Activated CD4-positive, alpha-beta T cell treated with anti-CD3 and anti-CD28 coated beads, Interleukin-2, amount 50 U/mL, for 48 hours (primary cell): ENCODE data around the gene CHST12.
A peak's percentile ranks its signal among the peaks of the same experiment; 100 is the strongest.
"Not testable (repeated sequence)": the region's sequence is repeated elsewhere in the genome, so short reads cannot be mapped to it uniquely, and the experiment has no call there.

Source experiments
- DNase-seq, 2 experiments: peaks; one replicate each; pipeline ENCODE4 v3.0.0-alpha.2; 2020

Gene CHST12

DNA sequence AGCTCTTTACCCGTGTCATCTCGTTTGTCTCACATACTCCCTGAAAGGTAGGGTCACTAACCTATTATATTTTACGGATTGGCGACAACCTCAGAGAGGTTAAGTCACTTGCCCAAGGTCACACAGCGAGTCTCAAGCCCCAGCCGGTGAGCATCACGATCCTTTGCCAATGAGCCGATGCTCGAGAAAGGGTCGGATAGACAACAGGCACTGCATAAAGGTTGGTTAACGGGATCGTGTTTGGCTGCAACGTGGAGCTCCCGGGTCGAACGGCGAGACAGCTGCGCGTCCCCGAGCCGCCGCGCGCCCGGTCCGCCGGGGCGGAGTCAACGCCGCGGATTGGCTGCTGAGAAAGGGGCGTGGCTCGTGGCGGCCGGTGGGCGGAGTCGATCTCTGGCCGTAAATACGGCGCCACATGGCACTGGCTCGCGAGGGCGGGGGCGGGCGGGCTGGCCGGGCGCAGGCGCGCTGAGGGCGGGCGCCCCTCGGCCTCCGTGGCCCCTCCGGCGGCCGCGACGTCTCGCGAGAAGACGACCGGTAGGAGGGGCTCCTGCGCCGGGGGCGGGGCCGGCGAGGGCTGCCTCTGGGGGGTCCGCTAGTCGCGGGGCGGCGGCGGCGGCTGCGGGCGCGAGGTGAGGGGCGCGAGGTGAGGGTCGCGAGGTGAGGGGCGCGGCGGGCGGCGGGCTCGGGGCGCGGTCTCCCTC is at the start of gene CHST12:
CHST12 (plus strand) TSS at position 598 of the 704 bp plus-strand sequence. CDS start 29,029 bp downstream, outside the sequence.
- DNase-seq, result peak; percentile 92 to 94

DNA sequence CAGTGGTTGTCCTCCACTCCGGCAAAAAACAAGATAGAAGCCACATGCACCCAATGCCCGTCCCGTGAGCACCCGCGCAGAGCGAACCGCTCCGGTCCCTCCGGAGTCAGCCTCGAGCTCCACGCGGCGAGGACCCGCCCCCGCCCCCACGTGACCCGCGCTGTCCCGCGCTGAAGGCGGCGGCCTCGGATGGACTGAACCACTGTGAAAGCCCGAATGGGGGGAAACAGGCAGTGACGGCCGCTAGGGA is 49.5 kb upstream of the CHST12 start:
- DNase-seq, result peak; percentile 90 to 91

DNA sequence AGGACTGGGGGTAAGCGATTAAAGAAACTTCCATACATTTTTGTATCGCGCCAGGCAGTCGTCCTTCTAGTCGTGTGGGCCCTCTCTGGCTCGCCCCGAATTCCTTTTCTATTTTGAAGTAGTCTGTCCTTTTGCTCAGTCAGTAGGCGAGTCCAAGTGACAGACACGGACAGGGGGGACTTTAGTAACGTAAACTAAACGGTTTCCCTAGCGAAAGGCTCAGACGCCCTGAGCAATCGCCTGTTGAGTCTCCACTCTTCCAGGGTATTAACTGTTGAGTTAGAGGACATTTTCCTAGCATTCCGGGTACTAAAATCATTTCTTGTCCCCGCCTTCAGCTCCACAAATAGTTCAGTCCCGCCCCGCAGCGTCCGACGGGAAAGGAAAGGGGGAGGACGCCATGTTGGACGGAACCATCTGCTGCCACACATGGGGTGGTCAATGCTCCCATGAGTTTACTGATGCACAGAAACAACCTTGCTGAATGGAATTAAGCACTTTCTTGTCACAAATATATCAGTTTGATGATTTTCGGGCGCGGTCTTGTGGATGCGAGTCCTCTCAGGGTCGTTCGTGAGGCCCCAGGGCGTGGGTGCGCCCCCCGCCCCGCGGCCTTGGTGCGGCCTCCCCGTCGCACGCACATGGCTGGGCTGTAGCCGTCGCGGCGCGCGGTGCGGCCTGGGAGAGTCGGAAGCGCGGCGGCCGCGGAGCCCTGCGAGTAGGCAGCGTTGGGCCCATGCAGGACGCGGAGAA is 49.0 kb upstream of the CHST12 start, which contains the start of gene EIF3B:
EIF3B (plus strand) TSS at position 642 of the 753 bp plus-strand sequence; CDS start at position 737, 95 bp downstream.
- peak; percentile 88 to 90 for DNase-seq

DNA sequence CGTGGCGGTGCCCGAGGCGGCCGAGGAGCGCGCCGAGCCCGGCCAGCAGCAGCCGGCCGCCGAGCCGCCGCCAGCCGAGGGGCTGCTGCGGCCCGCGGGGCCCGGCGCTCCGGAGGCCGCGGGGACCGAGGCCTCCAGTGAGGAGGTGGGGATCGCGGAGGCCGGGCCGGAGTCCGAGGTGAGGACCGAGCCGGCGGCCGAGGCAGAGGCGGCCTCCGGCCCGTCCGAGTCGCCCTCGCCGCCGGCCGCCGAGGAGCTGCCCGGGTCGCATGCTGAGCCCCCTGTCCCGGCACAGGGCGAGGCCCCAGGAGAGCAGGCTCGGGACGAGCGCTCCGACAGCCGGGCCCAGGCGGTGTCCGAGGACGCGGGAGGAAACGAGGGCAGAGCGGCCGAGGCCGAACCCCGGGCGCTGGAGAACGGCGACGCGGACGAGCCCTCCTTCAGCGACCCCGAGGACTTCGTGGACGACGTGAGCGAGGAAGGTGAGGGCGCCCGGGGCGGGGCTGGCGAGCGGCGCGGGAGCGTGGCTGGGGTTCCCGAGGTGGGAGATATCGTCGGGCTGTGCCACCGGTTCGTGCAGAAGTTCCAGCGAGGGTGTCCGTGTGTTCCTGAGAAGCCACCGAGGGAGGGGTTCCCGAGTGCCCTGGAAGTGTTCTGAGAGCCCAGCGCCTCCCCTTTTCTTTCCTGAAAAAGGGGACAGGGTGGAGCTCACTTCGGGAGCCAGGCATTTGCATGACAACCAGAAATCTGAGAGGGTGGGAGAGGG is 48.3 kb upstream of the CHST12 start:
- DNase-seq, result peak; percentile 26 to 32

DNA sequence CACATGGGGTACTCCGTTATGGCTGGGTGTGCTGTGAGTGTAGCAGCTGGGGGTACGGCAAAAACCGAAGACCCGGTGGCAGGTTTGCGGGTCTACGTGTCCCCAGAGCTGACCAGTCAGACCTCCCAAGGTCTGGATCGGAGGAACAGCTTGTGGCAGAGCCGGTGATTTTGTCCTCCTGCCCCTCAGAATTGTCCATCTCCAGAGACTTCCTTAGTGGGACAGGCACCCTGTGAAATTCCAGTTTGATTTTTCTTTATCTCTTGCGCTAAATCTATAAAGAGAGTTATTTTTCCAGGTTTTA is 47.8 kb upstream of the CHST12 start:
- DNase-seq, result no peak

DNA sequence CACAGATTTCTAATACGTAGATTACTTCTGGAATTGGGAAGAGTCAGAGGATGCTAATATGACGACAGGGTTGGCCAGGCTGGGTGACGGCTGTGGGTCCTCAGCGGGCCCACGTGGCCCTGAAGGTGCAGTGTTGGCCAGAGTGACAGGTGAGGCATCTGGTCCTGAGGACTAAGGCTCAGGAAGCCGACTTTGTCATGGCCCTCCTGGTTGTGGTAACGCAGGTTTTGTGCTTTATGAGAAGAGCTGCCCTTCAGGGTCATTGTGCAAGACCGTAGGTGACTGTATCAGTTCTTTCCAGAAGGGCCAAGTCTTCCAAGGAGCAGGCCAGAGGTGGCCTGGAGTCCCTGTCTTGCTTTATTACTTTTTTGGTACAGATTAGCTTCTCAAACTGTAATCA is 46.2 kb upstream of the CHST12 start:
- DNase-seq, result no peak

DNA sequence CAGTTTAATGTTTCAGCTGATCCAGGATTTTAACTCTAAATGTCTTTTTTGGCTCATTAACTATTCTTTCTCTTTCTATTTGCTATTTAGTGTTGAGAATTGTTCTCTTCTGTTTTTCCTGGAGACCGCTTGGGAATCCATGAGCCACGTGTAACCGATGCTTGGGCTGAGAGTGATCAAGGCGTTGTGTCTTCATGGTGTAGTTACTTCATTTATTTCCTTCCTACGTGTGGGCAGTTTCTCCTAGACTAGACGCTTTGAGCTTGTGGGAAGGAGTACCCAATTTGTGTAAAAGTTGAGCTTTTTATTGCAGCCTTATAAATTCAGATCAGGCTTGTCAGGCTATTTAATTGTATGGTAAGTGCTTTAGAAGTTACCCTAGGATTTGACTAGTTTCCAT is 45.8 kb upstream of the CHST12 start:
- no peak for DNase-seq

DNA sequence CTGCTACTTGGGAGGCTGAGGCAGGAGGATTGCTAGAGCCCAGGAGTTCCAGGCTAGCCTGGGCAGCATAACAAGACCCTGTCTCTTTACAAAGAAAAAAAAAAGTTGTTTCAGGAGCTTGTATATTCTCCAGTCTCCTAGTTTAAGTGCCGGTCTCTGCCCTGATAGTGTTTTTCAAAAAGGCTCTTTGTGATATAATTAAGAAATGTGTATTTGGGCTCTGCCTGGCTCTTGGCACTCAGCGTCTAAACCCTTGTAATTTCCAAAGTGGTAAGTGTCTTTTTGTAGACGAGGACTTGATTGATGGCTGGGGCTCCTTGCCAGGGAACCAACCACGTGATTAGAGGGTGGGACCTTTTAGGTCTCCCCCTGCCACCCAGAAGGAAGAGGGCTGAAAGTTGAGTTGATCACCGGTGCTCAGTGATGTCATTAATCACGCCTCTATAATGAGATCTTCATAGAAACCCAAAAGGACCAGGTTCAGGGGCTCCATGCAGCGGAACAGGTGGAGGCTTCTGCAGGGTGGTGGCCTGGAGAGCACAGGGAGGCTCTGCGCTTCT is 44.4 kb upstream of the CHST12 start:
- DNase-seq, result no peak

DNA sequence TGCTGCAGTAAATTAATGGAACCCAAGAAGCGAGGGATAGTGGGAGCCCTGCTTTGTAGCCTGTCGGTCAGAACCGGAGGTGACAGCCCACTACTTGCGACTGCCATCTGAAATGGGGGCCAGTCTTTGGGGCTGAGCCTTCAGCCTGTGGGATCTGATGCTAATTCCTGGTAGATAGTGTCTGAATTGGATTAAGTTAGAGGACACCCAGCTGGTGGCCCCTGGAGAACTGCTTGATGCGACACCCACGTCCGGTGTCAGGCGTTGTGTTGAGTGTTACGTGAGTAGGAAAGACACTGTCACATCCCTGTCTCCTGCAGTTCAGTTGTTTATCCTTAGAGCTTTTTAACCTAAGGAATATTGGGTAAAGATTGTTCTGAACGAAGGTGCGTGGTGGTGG is 43.8 kb upstream of the CHST12 start:
- no peak for DNase-seq

DNA sequence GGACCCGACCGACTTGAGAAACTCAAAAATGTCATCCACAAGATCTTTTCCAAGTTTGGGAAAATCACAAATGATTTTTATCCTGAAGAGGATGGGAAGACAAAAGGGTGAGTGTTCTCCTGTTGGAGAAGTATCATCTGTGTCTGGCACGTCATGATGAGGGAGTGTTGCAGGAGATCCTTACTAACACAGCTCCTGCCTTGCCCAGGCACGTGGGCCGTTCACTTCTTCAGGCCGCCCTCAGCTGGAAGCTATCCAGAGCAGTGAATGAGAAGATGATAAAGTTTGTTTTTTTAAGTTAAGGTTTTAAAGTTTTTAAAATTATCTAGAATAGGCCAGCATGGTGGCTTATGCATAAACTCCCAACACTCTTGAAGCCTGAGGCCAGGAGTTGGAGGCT is 42.6 kb upstream of the CHST12 start:
- DNase-seq, result no peak

DNA sequence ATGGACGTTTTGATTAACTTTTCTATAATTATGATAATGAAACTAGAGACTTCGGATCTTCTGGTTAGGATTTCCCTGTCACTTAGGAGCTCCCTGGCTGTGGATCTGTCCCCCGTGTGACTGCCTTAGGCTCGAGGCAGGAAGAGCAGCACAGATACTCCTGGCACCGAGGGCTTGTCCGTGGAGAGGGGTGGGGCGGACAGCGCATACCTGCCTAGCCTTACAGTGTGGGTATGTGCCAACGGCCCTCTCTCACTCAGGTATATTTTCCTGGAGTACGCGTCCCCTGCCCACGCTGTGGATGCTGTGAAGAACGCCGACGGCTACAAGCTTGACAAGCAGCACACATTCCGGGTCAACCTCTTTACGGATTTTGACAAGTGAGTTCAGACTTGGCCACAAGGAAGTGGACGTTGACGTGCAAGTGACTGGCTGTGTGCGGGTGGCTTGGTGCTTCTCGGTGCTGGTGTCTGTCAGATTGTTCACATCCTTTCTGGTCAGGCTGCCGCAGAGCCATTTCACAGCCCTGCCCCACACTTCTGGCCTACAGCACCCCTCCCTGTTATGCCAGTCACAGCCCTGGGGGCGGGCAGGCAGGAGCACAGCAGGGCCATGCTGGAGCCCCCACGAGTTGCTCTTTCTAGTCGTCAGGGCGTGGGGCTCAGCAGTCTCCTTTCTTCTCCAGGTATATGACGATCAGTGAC is 40.9 kb upstream of the CHST12 start:
- DNase-seq, result no peak

DNA sequence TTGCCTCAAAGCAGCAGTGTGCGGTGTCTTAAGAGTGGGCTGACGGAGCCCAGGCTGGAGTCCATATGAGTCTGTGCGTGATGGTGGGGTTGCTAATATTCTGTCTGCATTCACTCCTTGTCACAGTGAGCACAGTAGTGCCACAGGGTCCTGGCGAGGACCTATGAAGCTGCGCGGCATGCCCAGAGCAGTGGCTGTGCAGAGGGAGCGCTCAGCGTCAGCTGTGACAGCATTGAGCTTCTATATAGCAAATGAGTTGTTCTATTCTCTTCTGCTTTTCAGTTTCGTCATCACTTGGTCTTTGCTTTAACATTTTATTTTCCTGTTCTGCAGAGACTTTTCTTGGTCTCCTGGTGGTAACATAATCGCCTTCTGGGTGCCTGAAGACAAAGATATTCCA is 34.3 kb upstream of the CHST12 start:
- no peak for DNase-seq

DNA sequence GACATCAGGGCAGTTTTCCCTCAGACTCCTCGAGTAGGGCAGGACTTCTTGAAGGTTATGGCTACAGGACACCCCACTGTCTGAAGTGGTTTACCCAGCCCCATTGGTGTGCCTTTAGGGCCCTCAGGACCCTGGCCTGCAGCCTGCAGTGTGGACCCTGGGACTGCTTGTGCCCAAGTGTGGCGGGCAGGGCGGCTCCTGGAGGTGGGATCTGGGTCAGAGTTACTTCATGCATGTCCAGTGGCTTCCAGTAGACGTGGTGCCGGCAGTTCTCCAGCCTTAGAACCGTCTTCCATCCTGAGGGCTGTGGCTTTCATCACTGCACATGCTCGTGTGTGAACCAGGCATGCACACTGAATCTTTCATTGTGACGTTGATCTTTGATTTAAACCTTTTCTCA is 32.1 kb upstream of the CHST12 start:
- DNase-seq, result no peak

DNA sequence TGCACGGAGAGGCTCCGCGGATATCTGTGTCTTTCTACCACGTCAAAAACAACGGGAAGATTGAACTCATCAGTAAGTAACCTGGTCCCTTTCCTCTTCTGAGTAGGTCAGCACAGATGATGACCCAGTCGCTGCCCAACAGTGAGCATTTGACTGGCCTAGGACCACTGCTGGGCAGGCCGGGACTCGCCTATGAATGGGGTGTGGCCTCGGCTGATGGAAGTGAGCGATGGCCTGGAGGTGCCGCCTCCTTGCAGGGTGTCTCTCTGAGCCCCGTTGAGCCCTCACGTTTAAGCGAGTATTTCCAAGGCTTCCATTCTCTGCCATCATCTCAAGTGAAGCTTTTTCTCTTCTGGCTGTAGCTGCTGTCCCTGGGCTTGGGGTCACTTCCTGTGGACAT is 30.7 kb upstream of the CHST12 start:
- DNase-seq, result no peak

DNA sequence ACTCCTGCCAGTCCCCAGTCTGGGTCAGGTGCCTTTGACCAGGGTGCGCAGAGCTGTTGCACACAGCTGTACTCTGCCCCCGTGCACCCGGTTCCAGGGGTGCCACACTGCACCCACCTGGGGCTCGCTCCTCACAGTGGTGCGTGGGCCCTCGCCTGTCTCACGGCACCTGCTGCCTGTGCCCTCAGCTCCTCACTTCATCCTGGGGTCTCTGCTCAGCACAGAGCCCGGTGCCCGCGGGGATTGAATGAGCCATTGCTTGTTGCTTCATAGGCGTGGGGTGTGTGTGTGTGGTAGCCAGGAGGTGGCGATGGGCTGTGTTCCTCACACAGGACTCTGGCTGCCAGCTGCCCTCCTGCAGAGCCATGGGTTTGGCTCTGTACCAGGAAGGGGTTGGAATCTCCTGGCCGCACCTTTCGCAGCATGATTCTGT is 30.3 kb upstream of the CHST12 start:
- no peak for DNase-seq

DNA sequence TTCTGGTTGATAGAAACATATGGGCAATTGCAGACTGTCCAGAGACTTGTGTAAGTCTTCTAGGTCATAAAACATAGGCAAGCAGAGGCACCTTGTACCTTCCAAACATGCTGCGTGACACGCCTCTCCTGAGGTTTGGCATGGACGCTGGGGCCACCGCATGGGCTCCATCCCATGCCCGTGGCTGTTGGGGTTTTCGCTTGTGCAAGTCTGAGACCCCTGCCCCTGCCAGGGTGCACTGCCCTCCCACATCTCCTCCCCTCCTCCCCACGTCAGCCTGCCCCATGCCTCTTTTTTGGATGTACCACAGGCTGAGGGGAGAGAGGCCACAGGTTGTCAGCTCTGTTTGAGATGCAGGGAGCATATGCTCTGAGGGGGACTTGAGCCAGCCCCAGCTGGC is 29.8 kb upstream of the CHST12 start:
- DNase-seq, result no peak

DNA sequence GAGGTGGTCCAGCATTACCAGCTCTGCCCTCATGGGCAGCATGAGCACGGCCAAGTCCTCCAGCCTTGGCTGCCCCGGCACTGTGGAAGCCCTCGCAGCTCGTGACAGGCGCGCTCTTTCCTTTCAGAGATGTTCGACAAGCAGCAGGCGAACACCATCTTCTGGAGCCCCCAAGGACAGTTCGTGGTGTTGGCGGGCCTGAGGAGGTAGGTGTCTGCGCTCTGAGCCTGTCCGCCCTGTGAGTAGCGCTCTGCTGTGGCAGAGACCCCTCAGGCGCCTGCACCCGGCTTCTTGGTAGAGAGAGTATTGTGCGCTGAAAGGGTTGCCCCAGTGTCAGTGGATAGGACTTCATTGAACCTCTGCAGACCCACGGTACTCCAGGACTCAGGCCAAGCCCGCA is 29.0 kb upstream of the CHST12 start:
- no peak for DNase-seq

DNA sequence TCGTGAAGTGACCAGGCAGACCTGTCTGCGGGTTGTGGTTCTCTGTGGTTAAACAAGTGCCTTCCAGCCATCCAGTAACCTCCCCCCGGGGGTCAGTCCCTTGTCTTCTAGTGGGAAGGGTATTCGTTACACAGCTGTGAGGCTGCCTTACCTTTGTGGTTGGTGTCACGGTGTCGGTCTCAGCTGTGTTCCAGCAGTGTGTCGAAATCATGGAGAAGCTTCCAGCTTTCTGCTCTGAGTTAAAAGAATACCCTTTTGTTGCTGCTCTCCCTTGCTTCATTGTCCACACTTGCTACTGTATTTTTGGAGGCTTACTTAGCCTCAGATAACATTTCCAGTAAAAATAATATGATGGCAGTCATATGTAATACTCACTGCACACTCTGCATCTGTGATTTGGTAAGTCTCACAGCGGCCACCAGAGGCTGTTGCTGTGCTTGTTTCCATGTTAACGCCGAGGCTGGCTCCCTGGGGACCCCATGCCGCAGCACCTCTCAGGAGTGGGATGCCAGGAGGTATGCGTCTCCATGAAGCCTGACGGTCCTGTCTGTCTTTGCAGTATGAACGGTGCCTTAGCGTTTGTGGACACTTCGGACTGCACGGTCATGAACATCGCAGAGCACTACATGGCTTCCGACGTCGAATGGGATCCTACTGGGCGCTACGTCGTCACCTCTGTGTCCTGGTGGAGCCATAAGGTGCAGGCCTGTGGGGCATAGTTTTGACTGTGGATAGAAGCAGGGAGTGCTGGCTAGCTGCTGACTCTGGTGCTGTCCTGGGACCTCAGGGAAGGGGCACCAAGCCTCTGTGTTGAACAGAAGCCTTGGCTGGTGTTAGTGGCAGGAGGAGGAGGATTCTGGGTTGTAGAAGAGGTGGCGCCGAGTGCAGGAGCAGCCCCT is 28.3 kb upstream of the CHST12 start:
- no peak for DNase-seq

DNA sequence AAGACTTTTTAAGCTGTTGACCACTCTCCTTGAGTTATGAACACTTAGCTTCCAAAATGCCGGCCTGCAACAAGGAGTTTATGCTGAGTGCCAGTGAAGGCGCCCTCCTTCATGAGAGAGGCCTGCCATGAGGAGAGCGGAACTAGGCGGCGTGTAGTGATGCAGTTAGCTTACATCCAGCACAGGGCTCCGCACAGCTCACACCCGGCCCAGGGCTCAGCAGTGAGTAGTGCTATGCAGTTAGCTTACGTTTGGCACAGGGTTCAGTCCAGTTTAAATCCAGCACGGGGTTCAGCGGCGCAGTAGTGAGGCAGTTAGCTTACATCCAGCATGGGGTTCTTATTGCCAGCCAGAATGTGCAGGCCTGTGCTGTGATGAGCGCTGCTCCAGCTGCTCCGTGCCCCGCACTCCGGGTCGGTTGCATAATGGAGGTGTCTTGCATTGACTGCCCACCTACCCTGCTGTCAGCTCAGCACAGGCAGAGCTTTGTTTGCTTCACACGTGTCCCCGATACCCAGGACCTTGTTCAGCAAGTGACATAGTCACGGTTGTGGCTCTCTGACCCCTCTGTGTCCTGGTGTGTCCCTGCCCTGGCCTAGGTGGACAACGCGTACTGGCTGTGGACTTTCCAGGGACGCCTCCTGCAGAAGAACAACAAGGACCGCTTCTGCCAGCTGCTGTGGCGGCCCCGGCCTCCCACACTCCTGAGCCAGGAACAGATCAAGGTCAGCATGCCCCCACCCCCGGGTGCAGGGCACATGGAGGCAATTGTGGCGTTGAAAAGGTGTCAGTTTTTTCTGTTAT is 26.9 kb upstream of the CHST12 start:
- no peak for DNase-seq

DNA sequence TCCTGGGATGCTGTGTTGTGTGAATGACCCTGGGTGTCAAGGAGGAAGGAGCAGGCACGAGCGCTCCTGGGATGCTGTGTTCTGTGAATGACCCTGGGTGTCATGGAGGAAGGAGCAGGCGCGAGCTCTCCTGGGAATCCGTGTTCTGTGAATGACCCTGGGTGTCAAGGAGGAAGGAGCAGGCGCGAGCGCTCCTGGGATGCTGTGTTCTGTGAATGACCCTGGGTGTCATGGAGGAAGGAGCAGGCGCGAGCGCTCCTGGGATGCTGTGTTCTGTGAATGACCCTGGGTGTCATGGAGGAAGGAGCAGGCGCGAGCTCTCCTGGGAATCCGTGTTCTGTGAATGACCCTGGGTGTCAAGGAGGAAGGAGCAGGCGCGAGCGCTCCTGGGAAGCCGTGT is 25.9 kb upstream of the CHST12 start:
- DNase-seq, result not testable (repeated sequence)

DNA sequence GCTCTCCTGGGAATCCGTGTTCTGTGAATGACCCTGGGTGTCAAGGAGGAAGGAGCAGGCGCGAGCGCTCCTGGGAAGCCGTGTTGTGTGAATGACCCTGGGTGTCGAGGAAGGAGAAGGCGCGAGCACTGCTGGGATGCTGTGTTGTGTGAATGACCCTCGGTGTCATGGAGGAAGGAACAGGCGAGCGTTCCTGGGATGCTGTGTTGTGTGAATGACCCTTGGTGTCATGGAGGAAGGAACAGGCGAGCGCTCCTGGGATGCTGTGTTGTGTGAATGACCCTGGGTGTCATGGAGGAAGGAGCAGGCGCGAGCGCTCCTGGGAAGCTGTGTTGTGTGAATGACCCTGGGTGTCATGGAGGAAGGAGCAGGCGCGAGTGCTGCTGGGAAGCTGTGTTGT is 25.3 kb upstream of the CHST12 start:
- DNase-seq, result not testable (repeated sequence)
